Measurements from ENCODE around the gene RAB7B.

GRCh38 chr1:206040328-206040727, 37.1 kb upstream of the RAB7B start:
- TF ChIP-seq POLR2A (IDR thresholded peaks at IDR 0.05) (no peak), CTCF (IDR thresholded peaks at IDR 0.05) (no peak), POLR2AphosphoS5 (IDR thresholded peaks at IDR 0.05) (no peak)

Data from suprapubic skin (tissue), 4 donors.